ENCODE results near the gene GALR3.

DNA sequence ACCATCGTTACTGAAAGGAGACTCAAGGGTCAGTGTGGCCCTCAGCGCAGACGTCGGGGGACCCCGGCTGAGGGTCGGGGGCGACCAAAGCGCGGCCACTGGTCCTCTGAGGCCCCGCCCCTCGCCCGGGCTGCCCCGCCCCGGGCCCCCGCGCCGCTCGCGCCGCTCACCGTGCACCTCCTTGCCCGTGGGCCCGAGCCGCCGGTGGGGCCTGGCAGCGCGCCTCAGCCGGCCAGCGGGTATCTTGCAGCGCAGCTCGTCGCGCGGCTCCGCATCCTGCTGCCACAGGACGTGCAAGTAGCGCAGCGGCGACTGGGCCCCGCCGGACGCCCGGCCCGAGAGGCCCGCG, 20.5 kb downstream of the GALR3 start:
- TF ChIP-seq, protein P1, sequence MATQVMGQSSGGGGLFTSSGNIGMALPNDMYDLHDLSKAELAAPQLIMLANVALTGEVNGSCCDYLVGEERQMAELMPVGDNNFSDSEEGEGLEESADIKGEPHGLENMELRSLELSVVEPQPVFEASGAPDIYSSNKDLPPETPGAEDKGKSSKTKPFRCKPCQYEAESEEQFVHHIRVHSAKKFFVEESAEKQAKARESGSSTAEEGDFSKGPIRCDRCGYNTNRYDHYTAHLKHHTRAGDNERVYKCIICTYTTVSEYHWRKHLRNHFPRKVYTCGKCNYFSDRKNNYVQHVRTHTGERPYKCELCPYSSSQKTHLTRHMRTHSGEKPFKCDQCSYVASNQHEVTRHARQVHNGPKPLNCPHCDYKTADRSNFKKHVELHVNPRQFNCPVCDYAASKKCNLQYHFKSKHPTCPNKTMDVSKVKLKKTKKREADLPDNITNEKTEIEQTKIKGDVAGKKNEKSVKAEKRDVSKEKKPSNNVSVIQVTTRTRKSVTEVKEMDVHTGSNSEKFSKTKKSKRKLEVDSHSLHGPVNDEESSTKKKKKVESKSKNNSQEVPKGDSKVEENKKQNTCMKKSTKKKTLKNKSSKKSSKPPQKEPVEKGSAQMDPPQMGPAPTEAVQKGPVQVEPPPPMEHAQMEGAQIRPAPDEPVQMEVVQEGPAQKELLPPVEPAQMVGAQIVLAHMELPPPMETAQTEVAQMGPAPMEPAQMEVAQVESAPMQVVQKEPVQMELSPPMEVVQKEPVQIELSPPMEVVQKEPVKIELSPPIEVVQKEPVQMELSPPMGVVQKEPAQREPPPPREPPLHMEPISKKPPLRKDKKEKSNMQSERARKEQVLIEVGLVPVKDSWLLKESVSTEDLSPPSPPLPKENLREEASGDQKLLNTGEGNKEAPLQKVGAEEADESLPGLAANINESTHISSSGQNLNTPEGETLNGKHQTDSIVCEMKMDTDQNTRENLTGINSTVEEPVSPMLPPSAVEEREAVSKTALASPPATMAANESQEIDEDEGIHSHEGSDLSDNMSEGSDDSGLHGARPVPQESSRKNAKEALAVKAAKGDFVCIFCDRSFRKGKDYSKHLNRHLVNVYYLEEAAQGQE (IDR thresholded peaks at IDR 0.05; ENCODE audit: low read depth): no peak
- no peak for TF ChIP-seq EP300 (IDR thresholded peaks at IDR 0.05; ENCODE audit: borderline replicate concordance)
- TF ChIP-seq CREB1 (IDR thresholded peaks at IDR 0.05; ENCODE audit: low read depth): no peak
- TF ChIP-seq TCF12 (IDR thresholded peaks at IDR 0.05; ENCODE audit: low read depth): no peak
- TF ChIP-seq, protein P2, sequence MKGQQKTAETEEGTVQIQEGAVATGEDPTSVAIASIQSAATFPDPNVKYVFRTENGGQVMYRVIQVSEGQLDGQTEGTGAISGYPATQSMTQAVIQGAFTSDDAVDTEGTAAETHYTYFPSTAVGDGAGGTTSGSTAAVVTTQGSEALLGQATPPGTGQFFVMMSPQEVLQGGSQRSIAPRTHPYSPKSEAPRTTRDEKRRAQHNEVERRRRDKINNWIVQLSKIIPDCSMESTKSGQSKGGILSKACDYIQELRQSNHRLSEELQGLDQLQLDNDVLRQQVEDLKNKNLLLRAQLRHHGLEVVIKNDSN (IDR thresholded peaks at IDR 0.05): no peak
- TF ChIP-seq, protein P3, sequence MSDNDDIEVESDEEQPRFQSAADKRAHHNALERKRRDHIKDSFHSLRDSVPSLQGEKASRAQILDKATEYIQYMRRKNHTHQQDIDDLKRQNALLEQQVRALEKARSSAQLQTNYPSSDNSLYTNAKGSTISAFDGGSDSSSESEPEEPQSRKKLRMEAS (IDR thresholded peaks at IDR 0.05): no peak
